HepG2 (cell line): Measurements from ENCODE around the gene SLC35F6. TPM values are rescaled to one million over a fixed set of nuclear protein-coding genes. Genes with fewer than 3 reads are reported as not detected.

ENCODE experiments used
- ARID4A ChIP-seq: sonication (generic); formaldehyde crosslinking; IDR thresholded peaks from 2 replicates; pipeline ENCODE4 v1.5.0; 2020; ENCODE audit warnings: mild to moderate bottlenecking, missing genetic modification reagents, borderline replicate concordance
- ARNT ChIP-seq: fragments of 450-650 bp; IDR thresholded peaks from 2 replicates; pipeline ENCODE4 v1.6.1; 2017
- ARNTL ChIP-seq: sonication (generic); formaldehyde crosslinking; IDR thresholded peaks from 2 replicates; pipeline ENCODE4 v1.4.0; 2020; ENCODE audit warnings: mild to moderate bottlenecking, missing genetic modification reagents
- FOXM1 ChIP-seq: sonication (generic); formaldehyde crosslinking; IDR thresholded peaks from 2 replicates; pipeline ENCODE4 v1.5.0; 2020; ENCODE audit warnings: missing genetic modification reagents
- GABPA ChIP-seq, 2 experiments: IDR thresholded peaks; 2 replicates each; pipeline ENCODE4 v1.6.1; 2011 to 2016; ENCODE audit warnings: low read depth in 2 of 2, low read length in 1 of 2, missing biosample characterization in 1 of 2, missing genetic modification characterization in 1 of 2
- HIVEP1 ChIP-seq: sonication (generic); formaldehyde crosslinking; IDR thresholded peaks from 2 replicates; pipeline ENCODE4 v1.4.0; 2020; ENCODE audit warnings: mild to moderate bottlenecking, missing genetic modification reagents
- HMGA1 ChIP-seq: sonication (generic); formaldehyde crosslinking; conservative IDR thresholded peaks from 2 replicates; pipeline ENCODE4 v1.4.0; 2020; ENCODE audit warnings: missing genetic modification reagents
- JUNB ChIP-seq: sonication (generic); formaldehyde crosslinking; IDR thresholded peaks from 2 replicates; pipeline ENCODE4 v1.8.0; 2022; ENCODE audit warnings: missing genetic modification reagents, mild to moderate bottlenecking, borderline replicate concordance
- KLF9 ChIP-seq: IDR thresholded peaks from 2 replicates; pipeline ENCODE4 v1.6.1; 2016; ENCODE audit warnings: low read depth
- MAZ ChIP-seq, 2 experiments: sonication (generic) in 1 of 2; formaldehyde crosslinking in 1 of 2; IDR thresholded peaks; 2 replicates each; pipeline versions ENCODE4 v1.5.0 to v1.6.1; 2012 to 2020; ENCODE audit warnings: low read depth in 2 of 2, mild to moderate bottlenecking in 2 of 2, borderline replicate concordance in 1 of 2, improper control_type of control experiment in 1 of 2, low read length in 1 of 2, missing genetic modification reagents in 1 of 2, moderate library complexity in 1 of 2
- MIER2 ChIP-seq: IDR thresholded peaks from 2 replicates; pipeline ENCODE4 v1.6.1; 2016; ENCODE audit warnings: missing biosample characterization, missing genetic modification reagents
- MLX ChIP-seq: IDR thresholded peaks from 2 replicates; pipeline ENCODE4 v1.6.1; 2016
- NR2F1 ChIP-seq, 2 experiments: fragments of 450-650 bp in 1 of 2; formaldehyde crosslinking in 1 of 2; IDR thresholded peaks; 2 replicates each; pipeline versions ENCODE4 v1.5.0 to v1.6.1; 2016 to 2020; ENCODE audit warnings: mild to moderate bottlenecking in 1 of 2, missing compliant biosample characterization in 1 of 2, missing genetic modification reagents in 1 of 2, moderate library complexity in 1 of 2
- RFX5 ChIP-seq: IDR thresholded peaks from 2 replicates; pipeline ENCODE4 v1.6.1; 2011; ENCODE audit warnings: low read depth, low read length, improper control_type of control experiment
- SALL2 ChIP-seq: sonication (generic); formaldehyde crosslinking; IDR thresholded peaks from 2 replicates; pipeline ENCODE4 v1.8.1; 2023; ENCODE audit warnings: mild to moderate bottlenecking, missing genetic modification reagents, inconsistent platforms
- TGIF2 ChIP-seq: IDR thresholded peaks from 2 replicates; pipeline ENCODE4 v1.6.1; 2016; ENCODE audit warnings: control low read depth, missing compliant biosample characterization
- TRIM22 ChIP-seq: fragments of 450-650 bp; IDR thresholded peaks from 2 replicates; pipeline ENCODE4 v1.6.1; 2017
- ZC3H13 ChIP-seq: sonication (generic); formaldehyde crosslinking; IDR thresholded peaks from 2 replicates; pipeline ENCODE4 v1.8.1; 2023; ENCODE audit warnings: mild to moderate bottlenecking, missing genetic modification reagents, moderate library complexity
- ZNF484 ChIP-seq: sonication (generic); formaldehyde crosslinking; IDR thresholded peaks from 2 replicates; pipeline ENCODE4 v1.5.1; 2020; ENCODE audit warnings: mild to moderate bottlenecking, low read depth, missing genetic modification reagents, borderline replicate concordance
- ZNF556 ChIP-seq: sonication (generic); formaldehyde crosslinking; IDR thresholded peaks from 2 replicates; pipeline ENCODE4 v1.4.0; 2020; ENCODE audit warnings: mild to moderate bottlenecking, missing genetic modification reagents, borderline replicate concordance
- ZNF569 ChIP-seq: sonication (generic); formaldehyde crosslinking; IDR thresholded peaks from 2 replicates; pipeline ENCODE4 v1.5.0; 2020; ENCODE audit warnings: mild to moderate bottlenecking, missing genetic modification reagents, moderate library complexity, borderline replicate concordance
- ZNF614 ChIP-seq: IDR thresholded peaks from 2 replicates; pipeline ENCODE4 v1.6.1; 2018; ENCODE audit warnings: missing biosample characterization, missing genetic modification reagents, inconsistent platforms, borderline replicate concordance
- ZNF891 ChIP-seq: sonication (generic); formaldehyde crosslinking; IDR thresholded peaks from 2 replicates; pipeline ENCODE4 v1.5.0; 2020; ENCODE audit warnings: mild to moderate bottlenecking, missing genetic modification reagents
- polyA plus RNA-seq, 8 experiments: library from polyadenylated mRNA; depleted of rRNA in 3 of 8; stranded (reverse) in 7 of 8; unstranded in 1 of 8; fragments of >200 nt; fragmentation: Illumina TruSeq in 4 of 8; extraction: Trizol in 4 of 8; gene quantifications; 2 replicates each; pipeline versions ENCODE4 v1.2.1 to v1.2.3, GENCODE V29; 2011 to 2016; ENCODE audit warnings: low read depth in 4 of 8, missing spikeins in 1 of 8, mixed read lengths in 1 of 8; ENCODE audit not compliant: insufficient read depth in 1 of 8
- total RNA-seq, 5 experiments: library from RNA; depleted of rRNA; stranded (reverse); fragments of >200 nt; fragmentation: Illumina TruSeq; extraction: Trizol; gene quantifications; 2 replicates each; pipeline ENCODE4 v1.2.3, GENCODE V29; 2016; ENCODE audit warnings: low read depth in 1 of 5

The SLC35F6 gene
- total and polyA plus RNA-seq, 2 of the 13 experiments (the other 11 are each of a cell fraction or from before 2014, with no cell fraction given) = 15.2 to 21.2 TPM

GRCh38 chr2:26772064-26773001 lies 8.2 kb downstream of the SLC35F6 start (continued):
- 0 out of 2 replicates have a peak, but pooled peaks have one; percentile 34 for TF ChIP-seq MLX
- no peak for TF ChIP-seq RFX5
- TF ChIP-seq ARNTL (CRISPR knock-in tag) = 0 out of 2 replicates have a peak, but pooled peaks have one; percentile 41
- no peak for TF ChIP-seq JUNB
- TF ChIP-seq FOXM1 (CRISPR knock-in tag) = no peak
- no peak for TF ChIP-seq ARNT
- TF ChIP-seq ZNF556 (CRISPR knock-in tag) = peak; percentile 20; the same call in 1 of the 2 replicates
- TF ChIP-seq HIVEP1 = no peak
- no peak for TF ChIP-seq ZNF484 (CRISPR knock-in tag)
- TF ChIP-seq NR2F1 (CRISPR knock-in tag; IDR thresholded peaks at IDR 0.05) = peak; percentile 46 to 48; a peak in 2 of 4 replicates
- TF ChIP-seq ZC3H13 (CRISPR knock-in tag) = no peak
- no peak for TF ChIP-seq GABPA (IDR thresholded peaks at IDR 0.05; ENCODE audit: low read depth, low read length)
- peak; percentile 75 for TF ChIP-seq GABPA (CRISPR knock-in tag; IDR thresholded peaks at IDR 0.05; ENCODE audit: low read depth)
- no peak for TF ChIP-seq ZNF891 (CRISPR knock-in tag)
- no peak for TF ChIP-seq MIER2 (CRISPR knock-in tag)
- TF ChIP-seq KLF9 = no peak
- peak; percentile 76; the same call in 1 of the 2 replicates for TF ChIP-seq TGIF2 (CRISPR knock-in tag)
- no peak for TF ChIP-seq ZNF614 (CRISPR knock-in tag)
- no peak for TF ChIP-seq SALL2 (CRISPR knock-in tag)
- TF ChIP-seq HMGA1 = no peak
- peak; percentile 78 for TF ChIP-seq ARID4A (CRISPR knock-in tag)
- TF ChIP-seq MAZ (IDR thresholded peaks at IDR 0.05; ENCODE audit: borderline replicate concordance, low read depth, low read length) = no peak
- TF ChIP-seq MAZ (CRISPR knock-in tag; IDR thresholded peaks at IDR 0.05; ENCODE audit: low read depth) = no peak
- TF ChIP-seq ZNF569 (CRISPR knock-in tag) = no peak
- TF ChIP-seq TRIM22 = no peak
